Small intestine (tissue), 7 donors: ENCODE data around the gene PCCB. TPM values are rescaled to one million over a fixed set of nuclear protein-coding genes. Genes with fewer than 3 reads are reported as not detected.
A peak's percentile ranks its signal among the peaks of the same experiment; 100 is the strongest.
"Not testable (repeated sequence)": the region's sequence is repeated elsewhere in the genome, so short reads cannot be mapped to it uniquely, and the experiment has no call there.

ENCODE experiments used
- DNase-seq, 2 donors: peaks; one replicate each; pipeline versions ENCODE4 v3.0.0 to v3.0.0-alpha.2; 2013
- FAIRE-seq: peaks from 2 replicates; lab custom pipeline; 2012; peaks lifted over from hg19 to GRCh38; lab: Jason Lieb, UNC
- H3K27ac ChIP-seq, 3 donors: one replicate each; pipeline ENCODE4 v1.5.1; 2013; ENCODE audit warnings: low read length in 2 of 3, mild to moderate bottlenecking in 2 of 3, control low read depth in 1 of 3, inconsistent platforms in 1 of 3, low read depth in 1 of 3, moderate library complexity in 1 of 3
- H3K27me3 ChIP-seq, 3 donors: one replicate each; pipeline ENCODE4 v1.6.1; 2013; ENCODE audit warnings: low read length in 3 of 3, inconsistent platforms in 1 of 3; ENCODE audit not compliant: control insufficient read depth in 3 of 3, insufficient read depth in 3 of 3
- H3K36me3 ChIP-seq, 3 donors: one replicate each; pipeline ENCODE4 v1.6.1; 2013; ENCODE audit warnings: low read length in 3 of 3, inconsistent platforms in 1 of 3, low read depth in 1 of 3, mild to moderate bottlenecking in 1 of 3, moderate library complexity in 1 of 3; ENCODE audit not compliant: control insufficient read depth in 3 of 3, insufficient read depth in 2 of 3
- H3K4me1 ChIP-seq, 3 donors: one replicate each; pipeline ENCODE4 v1.6.1; 2013; ENCODE audit warnings: low read length in 2 of 3, inconsistent platforms in 1 of 3, low read depth in 1 of 3, mild to moderate bottlenecking in 1 of 3, moderate library complexity in 1 of 3; ENCODE audit not compliant: control insufficient read depth in 3 of 3, insufficient read depth in 2 of 3
- H3K4me3 ChIP-seq, 3 donors: one replicate each; pipeline ENCODE4 v1.5.1; 2013; ENCODE audit warnings: low read length in 3 of 3, control low read depth in 1 of 3, inconsistent platforms in 1 of 3, low read depth in 1 of 3, mild to moderate bottlenecking in 1 of 3, moderate library complexity in 1 of 3
- H3K9me3 ChIP-seq, 2 donors: one replicate each; pipeline ENCODE4 v1.6.1; 2013; ENCODE audit warnings: low read depth in 1 of 2, low read length in 1 of 2; ENCODE audit not compliant: control insufficient read depth in 2 of 2, insufficient read depth in 1 of 2
- WGBS, 3 donors: extraction: QIAGEN DNeasy Blood & Tissue Kit; methylation state at CpG; one replicate each; pipeline ENCODE4 v1.1.7; 2013; 5-methylcytosine and 5-hydroxymethylcytosine counted together
- polyA plus RNA-seq, 4 donors: library from polyadenylated mRNA; stranded (reverse) in 3 of 4; unstranded in 1 of 4; fragments of 200-250 nt in 3 of 4; fragments of 120-200 nt in 1 of 4; gene quantifications; one replicate each; pipeline versions ENCODE4 v1.2.1 to v1.2.3, GENCODE V29; 2013
- donor health status: healthy with polysubstance abuse.
- donor health status: control.
- donor health status: control.
- donor health status: Bipolar disorder and iron deficiency.
- donor health status: healthy.

The PCCB gene
- polyA plus RNA-seq, 4 donors = 24.0 to 39.5 (median 33.2) TPM

- Histone ChIP-seq H3K4me1 (peaks cover 0 to 22% (median 8%) of the 10 kb centered on the region in 3 donors), H3K36me3 (peaks cover 0 to 1% (median 0%) of the 10 kb centered on the region in 3 donors), H3K27ac (peak overlapping the region in 2 of 3 donors; percentile 88 to 92), H3K4me3 (peak overlapping the region; percentile 65 to 81 (median 71)), H3K27me3 (no peaks in the 10 kb centered on the region), H3K9me3 (no peaks in the 10 kb centered on the region)
- FAIRE-seq (no peak), DNase-seq (peak in 1 of 2 donors; percentile 58)
- 12 to 19% (median 13%) methylated on average over 18 of the region's 18 CpGs for WGBS, 3 donors
Observed at GRCh38 chr3:136250903-136251460, 842 bp downstream of the PCCB start.

DNA sequence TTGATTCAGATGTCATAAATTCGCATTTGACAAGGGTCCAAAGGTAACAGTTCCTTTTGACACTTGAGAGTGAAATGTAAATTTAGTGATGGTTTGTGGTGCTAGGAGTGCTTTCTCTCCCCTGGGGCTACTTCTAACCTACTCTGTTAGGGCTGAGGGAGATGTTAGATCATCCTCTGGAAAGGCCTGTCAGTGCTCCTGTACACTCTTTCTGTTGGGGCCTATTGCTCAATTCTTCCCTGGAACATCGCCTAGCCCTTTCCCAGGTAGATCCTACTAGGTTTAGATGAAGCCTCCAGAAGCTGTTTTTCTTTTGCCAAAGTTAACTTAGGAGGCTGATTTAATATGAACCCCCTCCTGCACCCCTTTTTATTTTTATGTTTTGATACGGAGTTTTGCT, 1.4 kb downstream of the PCCB start:
- Histone ChIP-seq H3K4me1 (peaks cover 0 to 22% (median 8%) of the 10 kb centered on the region in 3 donors), H3K4me3 (no peak overlapping the region), H3K9me3 (no peaks in the 10 kb centered on the region), H3K27me3 (no peaks in the 10 kb centered on the region), H3K36me3 (peaks cover 0 to 3% (median 0%) of the 10 kb centered on the region in 3 donors), H3K27ac (peak overlapping the region in 1 of 3 donors; percentile 88)
- FAIRE-seq (no peak), DNase-seq (no peak)
- WGBS, 3 donors = 69 to 82% (median 73%) methylated on average over 3 of the region's 3 CpGs

DNA sequence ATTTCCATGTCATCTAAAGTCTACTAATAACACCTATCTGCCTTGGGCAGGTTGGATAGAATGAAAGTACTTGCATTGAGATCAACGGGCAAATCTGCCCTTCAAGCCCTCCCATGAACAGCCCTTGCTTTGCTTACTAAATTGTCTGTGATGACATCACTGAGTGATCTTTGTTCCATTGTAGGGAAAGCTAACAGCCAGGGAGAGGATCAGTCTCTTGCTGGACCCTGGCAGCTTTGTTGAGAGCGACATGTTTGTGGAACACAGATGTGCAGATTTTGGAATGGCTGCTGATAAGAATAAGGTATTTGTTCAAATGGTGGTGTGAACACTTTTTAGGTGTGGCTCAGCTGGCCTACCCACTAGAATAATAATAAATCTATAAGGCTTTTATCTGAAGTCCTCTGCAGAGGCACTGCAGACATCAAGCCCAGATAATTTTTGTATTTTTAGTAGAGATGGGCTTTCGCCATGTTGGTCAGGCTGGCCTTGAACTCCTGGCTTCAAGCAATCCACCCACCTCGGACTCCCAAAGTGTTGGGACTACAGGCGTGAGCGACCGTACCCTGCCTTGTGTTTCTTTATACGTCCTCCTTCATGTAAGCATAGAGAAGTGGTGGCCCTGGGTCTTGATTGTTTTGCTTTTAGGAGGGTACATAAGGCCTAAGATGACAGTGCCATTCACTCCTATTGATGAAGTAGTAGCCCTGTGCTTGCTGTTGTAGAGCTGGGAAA, 5.7 kb downstream of the PCCB start:
- Histone ChIP-seq H3K4me3 (peak overlapping the region in 1 of 3 donors; percentile 20), H3K27me3 (no peaks in the 10 kb centered on the region), H3K27ac (peak overlapping the region; percentile 73 to 84 (median 76)), H3K4me1 (peaks cover 0 to 17% (median 7%) of the 10 kb centered on the region in 3 donors), H3K36me3 (peaks cover 0 to 16% (median 4%) of the 10 kb centered on the region in 3 donors), H3K9me3 (no peaks in the 10 kb centered on the region)
- 68 to 86% (median 70%) methylated on average over 8 of the region's 8 CpGs for WGBS, 3 donors
- no peak for FAIRE-seq
- DNase-seq = peak; percentile 92 to 94

DNA sequence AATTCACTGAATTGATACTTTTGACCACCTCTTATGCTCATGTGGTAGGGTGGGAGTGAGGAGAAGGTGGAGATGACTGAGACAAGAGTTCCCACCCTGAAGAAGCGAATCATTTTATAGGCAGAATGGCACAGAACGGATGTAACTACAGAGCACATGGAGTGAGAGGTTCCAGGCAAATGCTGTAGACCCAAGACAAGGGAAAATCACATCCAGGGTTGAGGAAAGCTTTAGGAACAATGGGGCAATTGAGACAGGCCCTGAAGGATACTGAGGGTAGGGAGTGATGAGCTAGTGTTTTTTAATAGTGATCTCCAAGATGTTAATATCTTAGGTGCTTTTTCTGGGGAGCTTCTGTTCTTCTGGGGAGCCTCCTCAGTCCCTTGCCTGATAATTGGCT, 8.1 kb downstream of the PCCB start:
- DNase-seq (no peak), FAIRE-seq (no peak)
- H3K27ac ChIP-seq = no peak overlapping the region
- H3K4me3 ChIP-seq = no peak overlapping the region
- WGBS, 3 donors = 95 to 96% (median 95%) methylated on average over 2 of the region's 2 CpGs
- peaks cover 0 to 9% (median 0%) of the 10 kb centered on the region in 3 donors for H3K4me1 ChIP-seq
- peaks cover 8 to 21% (median 10%) of the 10 kb centered on the region in 3 donors for H3K36me3 ChIP-seq
- no peaks in the 10 kb centered on the region for H3K27me3 ChIP-seq
- H3K9me3 ChIP-seq = no peaks in the 10 kb centered on the region

- no peak for FAIRE-seq
- Histone ChIP-seq H3K4me1 (no peaks in the 10 kb centered on the region), H3K36me3 (peaks cover 8 to 27% (median 10%) of the 10 kb centered on the region in 3 donors), H3K27me3 (no peaks in the 10 kb centered on the region), H3K9me3 (no peaks in the 10 kb centered on the region), H3K4me3 (no peak overlapping the region), H3K27ac (no peak overlapping the region)
- 88 to 92% (median 91%) methylated on average over 5 of the region's 5 CpGs for WGBS, 3 donors
- DNase-seq = no peak
Observed at GRCh38 chr3:136261826-136262225, 11.7 kb downstream of the PCCB start.

GRCh38 chr3:136262559-136262958, 12.4 kb downstream of the PCCB start:
- H3K9me3 ChIP-seq = no peaks in the 10 kb centered on the region
- no peak overlapping the region for H3K4me3 ChIP-seq
- WGBS, 3 donors = 95 to 98% (median 95%) methylated on average over 2 of the region's 2 CpGs
- no peak overlapping the region for H3K27ac ChIP-seq
- FAIRE-seq = no peak
- peaks cover 8 to 32% (median 10%) of the 10 kb centered on the region in 3 donors for H3K36me3 ChIP-seq
- DNase-seq = no peak
- no peaks in the 10 kb centered on the region for H3K4me1 ChIP-seq
- H3K27me3 ChIP-seq = no peaks in the 10 kb centered on the region

DNA sequence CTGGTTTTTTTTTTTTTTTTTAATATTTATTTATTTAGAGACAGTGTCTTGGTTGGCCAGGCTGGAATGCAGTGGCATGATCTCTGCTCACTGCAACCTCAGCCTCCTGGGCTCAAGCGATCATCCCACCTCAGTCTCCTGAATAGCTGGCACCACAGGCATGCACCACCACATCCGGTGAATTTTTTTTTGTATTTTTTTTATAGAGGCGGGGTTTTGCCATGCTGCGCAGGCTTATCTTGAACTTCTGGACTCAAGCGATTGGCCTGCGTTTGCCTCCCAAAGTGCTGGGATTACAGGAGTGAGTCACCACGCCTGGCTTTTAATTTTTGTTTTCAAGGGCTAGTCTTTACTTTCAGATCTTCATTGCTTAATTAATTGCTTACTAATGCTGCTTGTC, 13.1 kb downstream of the PCCB start:
- no peak for FAIRE-seq
- Histone ChIP-seq H3K36me3 (peaks cover 8 to 31% (median 10%) of the 10 kb centered on the region in 3 donors), H3K27ac (no peak overlapping the region), H3K4me1 (no peaks in the 10 kb centered on the region), H3K27me3 (no peaks in the 10 kb centered on the region), H3K4me3 (no peak overlapping the region), H3K9me3 (no peaks in the 10 kb centered on the region)
- WGBS, 3 donors = 93 to 96% (median 95%) methylated on average over 7 of the region's 7 CpGs
- no peak for DNase-seq

- WGBS, 3 donors = 87 to 92% (median 88%) methylated on average over 6 of the region's 6 CpGs
- not testable (repeated sequence) for FAIRE-seq, H3K27me3 ChIP-seq, H3K4me3 ChIP-seq, DNase-seq, H3K27ac ChIP-seq, H3K4me1 ChIP-seq, H3K9me3 ChIP-seq
- H3K36me3 ChIP-seq = peaks cover 2 to 35% (median 6%) of the 10 kb centered on the region in 3 donors
Observed at GRCh38 chr3:136266468-136267125, 16.5 kb downstream of the PCCB start.
